Ascending aorta (tissue), 2 donors: ENCODE measurements around the gene ALOXE3. TPM values are rescaled to one million over a fixed set of nuclear protein-coding genes. Genes with fewer than 3 reads are reported as not detected.

Experiments
- DNase-seq, 2 donors: peaks; one replicate each; pipeline ENCODE4 v3.0.0-alpha.2; 2019; ENCODE audit warnings: low spot score in 2 of 2
- H3K27ac ChIP-seq, 2 donors: fragments of 200-600 bp; sonication (generic); one replicate each; pipeline ENCODE4 v1.5.1; 2016 to 2017; ENCODE audit warnings: mild to moderate bottlenecking in 1 of 2
- H3K27me3 ChIP-seq: fragments of 200-600 bp; sonication (generic); one replicate; pipeline ENCODE4 v1.5.1; 2017
- H3K36me3 ChIP-seq, 2 donors: fragments of 200-600 bp; sonication (generic); one replicate each; pipeline ENCODE4 v1.5.1; 2016
- H3K4me1 ChIP-seq, 2 donors: fragments of 200-600 bp; sonication (generic); one replicate each; pipeline ENCODE4 v1.5.1; 2016 to 2017; ENCODE audit warnings: mild to moderate bottlenecking in 1 of 2
- H3K4me3 ChIP-seq, 2 donors: fragments of 200-600 bp; sonication (generic); one replicate each; pipeline ENCODE4 v1.5.1; 2016 to 2017; ENCODE audit warnings: mild to moderate bottlenecking in 1 of 2
- H3K9me3 ChIP-seq, 2 donors: fragments of 200-600 bp; sonication (generic); one replicate each; pipeline ENCODE4 v1.5.1; 2016
- intact Hi-C: fragments of 100-400 bp; cut with DNase I; formaldehyde crosslinking; loops from one replicate; pipeline ENCODE4 v1.15.1; 2023
- total RNA-seq: library from RNA; depleted of rRNA; stranded (reverse); fragments of >200 nt; gene quantifications from one replicate; pipeline ENCODE4 v1.1.0, GENCODE V29; 2016
- TF ChIP-seq, protein P1 (sequence below), 3 experiments: fragments of 200-600 bp in 2 of 3; fragments of 450-650 bp in 1 of 3; sonication (generic) in 2 of 3; IDR thresholded peaks; one replicate each; pipeline ENCODE4 v1.5.1; 2016 to 2019; ENCODE audit warnings: antibody characterized with exemption in 3 of 3, mild to moderate bottlenecking in 1 of 3, moderate library complexity in 1 of 3

The ALOXE3 gene
- total RNA-seq, 1 donor from 2014 or later: not detected

DNA sequence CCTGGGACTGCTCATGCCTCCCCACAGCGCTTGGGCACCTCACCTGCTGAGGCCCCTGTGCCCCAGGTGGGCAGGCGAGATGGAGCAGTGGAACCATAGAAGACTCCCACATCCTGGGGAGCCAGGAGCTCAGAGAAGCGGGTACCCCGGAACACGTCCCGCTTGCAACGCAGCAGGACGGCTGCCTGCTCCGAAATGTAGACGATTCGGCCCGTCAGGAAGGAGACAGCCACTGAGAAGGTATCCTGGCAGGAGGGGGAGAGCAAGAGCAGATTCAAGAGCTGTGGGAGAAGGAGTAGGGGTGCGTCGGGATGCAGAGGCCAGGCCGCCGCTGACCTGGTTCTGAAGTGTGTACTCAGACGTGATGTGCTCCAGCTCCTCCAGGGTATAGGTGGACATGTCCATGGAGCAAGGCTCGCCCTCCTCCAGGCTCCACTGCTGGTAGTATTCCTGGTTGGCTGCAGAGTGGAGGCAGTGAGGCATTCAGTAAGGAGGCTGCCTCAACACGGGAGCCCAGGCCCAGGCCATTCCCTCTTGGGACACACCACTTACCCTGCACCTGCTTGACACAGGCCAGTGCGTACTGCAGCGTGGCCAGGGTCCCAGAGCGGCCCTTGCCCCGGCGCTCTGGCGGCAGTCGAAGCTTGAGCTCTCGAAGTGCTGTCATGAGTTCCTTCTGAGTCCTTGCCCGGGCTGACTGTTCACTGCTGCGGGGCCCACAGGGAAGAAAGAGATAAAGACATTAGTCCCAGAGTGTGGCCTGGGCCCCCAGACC, 31.3 kb upstream of the ALOXE3 start:
- Histone ChIP-seq H3K4me3 (peak overlapping the region; percentile 80 to 90), H3K4me1 (peaks cover 15 to 43% of the 10 kb centered on the region in 2 donors), H3K27ac (peak overlapping the region; percentile 99), H3K36me3 (peaks cover 69 to 71% of the 10 kb centered on the region in 2 donors), H3K27me3 (no peaks in the 10 kb centered on the region), H3K9me3 (no peaks in the 10 kb centered on the region)
- intact Hi-C loops: no loop called here
- TF ChIP-seq, protein P1, sequence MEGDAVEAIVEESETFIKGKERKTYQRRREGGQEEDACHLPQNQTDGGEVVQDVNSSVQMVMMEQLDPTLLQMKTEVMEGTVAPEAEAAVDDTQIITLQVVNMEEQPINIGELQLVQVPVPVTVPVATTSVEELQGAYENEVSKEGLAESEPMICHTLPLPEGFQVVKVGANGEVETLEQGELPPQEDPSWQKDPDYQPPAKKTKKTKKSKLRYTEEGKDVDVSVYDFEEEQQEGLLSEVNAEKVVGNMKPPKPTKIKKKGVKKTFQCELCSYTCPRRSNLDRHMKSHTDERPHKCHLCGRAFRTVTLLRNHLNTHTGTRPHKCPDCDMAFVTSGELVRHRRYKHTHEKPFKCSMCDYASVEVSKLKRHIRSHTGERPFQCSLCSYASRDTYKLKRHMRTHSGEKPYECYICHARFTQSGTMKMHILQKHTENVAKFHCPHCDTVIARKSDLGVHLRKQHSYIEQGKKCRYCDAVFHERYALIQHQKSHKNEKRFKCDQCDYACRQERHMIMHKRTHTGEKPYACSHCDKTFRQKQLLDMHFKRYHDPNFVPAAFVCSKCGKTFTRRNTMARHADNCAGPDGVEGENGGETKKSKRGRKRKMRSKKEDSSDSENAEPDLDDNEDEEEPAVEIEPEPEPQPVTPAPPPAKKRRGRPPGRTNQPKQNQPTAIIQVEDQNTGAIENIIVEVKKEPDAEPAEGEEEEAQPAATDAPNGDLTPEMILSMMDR (IDR thresholded peaks at IDR 0.05): no peak
- peak in 1 of 2 donors; percentile 67 for DNase-seq

DNA sequence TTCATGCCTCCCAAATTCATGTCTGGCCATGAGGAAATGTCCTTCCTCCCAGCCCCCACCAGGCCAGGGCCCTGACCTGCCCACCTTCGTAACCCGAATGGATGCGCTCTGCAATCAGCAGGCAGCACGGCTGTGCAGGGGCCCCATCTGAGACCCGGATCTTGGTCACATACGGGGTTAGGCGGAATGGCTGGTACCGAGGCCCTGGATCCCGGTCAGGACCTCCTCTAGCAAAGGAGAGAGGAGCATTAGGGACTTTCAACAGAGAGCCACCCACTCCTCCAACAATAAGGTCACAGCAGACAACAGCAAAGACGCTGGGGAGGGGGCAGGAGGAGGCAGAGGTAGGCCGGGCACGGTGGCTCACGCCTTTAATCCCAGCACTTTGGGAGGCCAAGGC, 30.2 kb upstream of the ALOXE3 start:
- Histone ChIP-seq H3K36me3 (peaks cover 80 to 82% of the 10 kb centered on the region in 2 donors), H3K27ac (peak overlapping the region; percentile 99), H3K9me3 (no peaks in the 10 kb centered on the region), H3K27me3 (no peaks in the 10 kb centered on the region), H3K4me1 (peaks cover 15 to 40% of the 10 kb centered on the region in 2 donors), H3K4me3 (no peak overlapping the region)
- intact Hi-C loops: no loop called here
- TF ChIP-seq, protein P1 (IDR thresholded peaks at IDR 0.05): no peak
- no peak for DNase-seq

DNA sequence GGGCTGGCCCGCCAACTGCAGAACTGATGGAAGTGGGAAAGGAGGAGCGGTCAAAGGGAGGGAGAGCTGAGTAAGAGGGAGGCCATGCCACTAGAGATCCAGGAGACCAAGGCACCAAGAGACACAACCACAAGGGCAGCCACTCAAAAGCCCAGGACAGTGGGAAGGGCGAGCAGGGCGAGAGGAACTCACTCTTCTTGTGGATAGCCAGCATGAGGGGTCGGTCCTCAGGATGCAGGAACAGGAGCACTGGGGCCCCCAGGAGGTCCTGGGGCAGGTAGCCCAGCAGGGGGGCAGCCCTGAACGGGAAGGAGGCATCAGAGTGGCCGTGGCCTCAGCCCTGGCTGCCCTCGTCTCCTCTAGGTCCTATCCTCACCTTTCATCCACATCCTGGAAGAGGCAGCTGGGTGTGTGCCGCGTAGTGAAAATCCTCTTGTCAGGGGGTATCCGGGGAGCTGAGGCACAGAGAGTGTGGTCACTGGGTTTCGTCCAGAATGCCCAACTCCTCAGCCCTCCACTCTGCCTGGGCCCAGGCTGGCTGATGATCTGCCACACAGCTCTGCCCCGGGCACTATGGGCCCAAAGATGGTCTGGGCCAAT, 29.6 kb upstream of the ALOXE3 start:
- peaks cover 12 to 33% of the 10 kb centered on the region in 2 donors for H3K4me1 ChIP-seq
- peaks cover 82 to 83% of the 10 kb centered on the region in 2 donors for H3K36me3 ChIP-seq
- peak overlapping the region; percentile 99 for H3K27ac ChIP-seq
- intact Hi-C loops: no loop called here
- H3K4me3 ChIP-seq: no peak overlapping the region
- H3K27me3 ChIP-seq: no peaks in the 10 kb centered on the region
- no peaks in the 10 kb centered on the region for H3K9me3 ChIP-seq
- peak in 1 of 2 donors; percentile 61 for DNase-seq
- TF ChIP-seq, protein P1 (IDR thresholded peaks at IDR 0.05): no peak

DNA sequence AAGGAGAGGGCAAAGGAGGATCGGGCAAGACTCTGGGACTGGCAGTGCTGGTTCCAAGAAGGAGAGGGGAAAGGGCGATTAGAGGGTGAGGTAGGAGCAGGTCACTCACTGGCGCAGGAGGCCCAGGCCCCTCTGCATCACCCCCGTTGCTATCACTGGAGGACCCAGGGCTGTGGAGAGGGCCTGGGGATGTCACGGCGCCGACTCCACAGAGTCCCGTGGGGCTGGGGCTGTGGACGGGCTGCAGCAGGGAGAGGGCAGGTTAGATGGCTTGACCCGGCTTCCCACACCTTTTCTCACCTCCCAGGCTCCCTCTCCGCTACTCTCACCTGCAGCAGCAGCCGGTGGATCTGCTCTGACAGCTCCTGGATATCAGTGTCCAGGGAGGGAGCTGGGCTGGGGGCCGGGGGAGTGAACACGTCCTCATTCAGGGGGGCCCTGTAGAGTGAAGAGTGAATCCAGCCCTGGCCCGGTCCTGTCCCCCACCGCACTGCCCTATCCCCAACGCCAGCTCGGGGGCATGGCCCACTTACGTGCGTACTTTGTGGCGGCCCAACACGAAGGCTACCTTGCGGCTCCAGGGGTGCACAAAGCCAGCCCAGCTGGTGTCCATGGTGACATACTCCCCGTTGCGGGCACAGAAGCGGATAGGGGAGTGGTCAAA, 29.0 kb upstream of the ALOXE3 start:
- peak in 1 of 2 donors; percentile 66 for DNase-seq
- Histone ChIP-seq H3K36me3 (peaks cover 86 to 87% of the 10 kb centered on the region in 2 donors), H3K27me3 (no peaks in the 10 kb centered on the region), H3K4me1 (peaks cover 8 to 28% of the 10 kb centered on the region in 2 donors), H3K9me3 (no peaks in the 10 kb centered on the region), H3K4me3 (no peak overlapping the region), H3K27ac (peak overlapping the region; percentile 99)
- TF ChIP-seq, protein P1 (IDR thresholded peaks at IDR 0.05): no peak
- intact Hi-C loops: no loop called here

DNA sequence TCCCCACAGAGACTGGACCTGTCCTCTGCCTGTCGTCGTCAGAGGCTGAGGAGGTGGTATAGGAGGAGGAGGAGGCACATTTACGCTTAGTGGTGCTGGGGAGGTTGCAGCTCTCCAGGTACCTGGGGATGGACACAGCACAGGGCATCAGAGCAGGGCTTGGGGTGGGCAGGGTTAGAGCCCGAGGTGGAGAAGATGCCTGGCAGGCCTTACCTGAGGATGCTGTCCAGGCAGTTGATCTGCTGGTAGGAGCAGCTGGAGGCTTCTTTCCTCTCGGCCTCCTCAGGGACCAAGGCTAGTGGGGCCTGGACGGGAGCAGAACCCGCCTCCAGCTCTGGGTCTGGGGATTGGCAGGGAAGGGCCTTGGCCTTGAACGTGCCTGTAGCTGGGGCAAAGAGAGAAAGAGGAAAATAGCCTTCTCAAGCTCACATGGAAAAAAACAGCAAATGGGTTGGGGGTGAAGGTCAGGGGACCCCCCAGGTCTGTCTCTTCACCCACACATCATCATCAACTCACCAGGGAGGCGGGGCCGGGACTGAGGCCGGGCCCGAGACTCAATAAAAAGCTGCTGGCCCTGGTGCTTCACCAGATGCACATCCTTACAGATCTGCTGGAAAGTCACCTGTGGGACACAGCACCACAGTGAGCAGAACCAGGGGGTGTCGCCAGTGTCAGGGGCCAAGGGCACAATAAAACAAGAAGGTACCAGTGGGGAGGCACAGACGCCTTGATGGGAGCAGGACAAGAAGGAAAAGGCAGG, 28.2 kb upstream of the ALOXE3 start:
- TF ChIP-seq, protein P1 (IDR thresholded peaks at IDR 0.05): no peak
- Histone ChIP-seq H3K4me3 (no peak overlapping the region), H3K27me3 (no peaks in the 10 kb centered on the region), H3K36me3 (peaks cover 93 to 94% of the 10 kb centered on the region in 2 donors), H3K27ac (peak overlapping the region; percentile 99), H3K4me1 (peaks cover 8 to 28% of the 10 kb centered on the region in 2 donors), H3K9me3 (no peaks in the 10 kb centered on the region)
- peak in 1 of 2 donors; percentile 62 for DNase-seq
- intact Hi-C loops: no loop called here
